GM23338 (cell line): Measurements from ENCODE around the gene BAD. TPM values are rescaled to one million over a fixed set of nuclear protein-coding genes. Genes with fewer than 3 reads are reported as not detected.

Experiments
- ATAC-seq: fragments of 200-7000 bp; cut with Tn5 transposase; 3 replicates; pipeline ENCODE4 v1.9.1; 2020
- DNase-seq: peaks from one replicate; pipeline ENCODE4 v3.0.0-alpha.2; 2015; ENCODE audit warnings: low spot score
- H2AFZ ChIP-seq: fragments of 200-600 bp; sonication (generic); 2 replicates; pipeline ENCODE4 v1.8.0; 2016; ENCODE audit warnings: antibody characterized with exemption, mild to moderate bottlenecking, moderate library complexity
- H3F3A ChIP-seq: fragments of 200-600 bp; sonication (generic); replicated peaks from 2 replicates; pipeline ENCODE4 v1.8.0; 2017; ENCODE audit warnings: antibody characterized with exemption, mixed run types, low read depth
- H3K27ac ChIP-seq: fragments of 200-600 bp; sonication (generic); 2 replicates; pipeline ENCODE4 v1.6.1; 2016; ENCODE audit warnings: low read depth
- H3K27me3 ChIP-seq: fragments of 200-600 bp; sonication (generic); 2 replicates; pipeline ENCODE4 v1.8.0; 2016; ENCODE audit warnings: mild to moderate bottlenecking, mixed run types, moderate library complexity; ENCODE audit not compliant: insufficient read depth
- H3K36me3 ChIP-seq: fragments of 200-600 bp; sonication (generic); 2 replicates; pipeline ENCODE4 v1.8.0; 2016; ENCODE audit warnings: mild to moderate bottlenecking; ENCODE audit not compliant: insufficient read depth
- H3K4me1 ChIP-seq: fragments of 200-600 bp; sonication (generic); 2 replicates; pipeline ENCODE4 v1.8.0; 2016; ENCODE audit warnings: mild to moderate bottlenecking, moderate library complexity; ENCODE audit not compliant: insufficient read depth
- H3K4me2 ChIP-seq: fragments of 200-600 bp; sonication (generic); 2 replicates; pipeline ENCODE4 v1.7.1; 2017; ENCODE audit warnings: mixed run types
- H3K4me3 ChIP-seq: fragments of 200-600 bp; sonication (generic); 2 replicates; pipeline ENCODE4 v1.6.1; 2016; ENCODE audit warnings: mixed run types
- H3K79me2 ChIP-seq: fragments of 200-600 bp; sonication (generic); replicated peaks from 2 replicates; pipeline ENCODE4 v1.8.0; 2017; ENCODE audit warnings: mild to moderate bottlenecking; ENCODE audit not compliant: insufficient read depth
- H3K9me2 ChIP-seq: fragments of 200-600 bp; sonication (generic); 2 replicates; pipeline ENCODE4 v1.8.0; 2017; ENCODE audit not compliant: insufficient read depth
- H4K20me1 ChIP-seq: fragments of 200-600 bp; sonication (generic); replicated peaks from 2 replicates; pipeline ENCODE4 v1.8.0; 2017; ENCODE audit warnings: mild to moderate bottlenecking; ENCODE audit not compliant: insufficient read depth
- H3K27ac Mint-ChIP-seq: 2 replicates; pipeline ENCODE4 v1.8.0; 2020; ENCODE audit warnings: inconsistent platforms, mild to moderate bottlenecking, moderate library complexity, mixed read lengths
- H3K27me3 Mint-ChIP-seq: 3 replicates; pipeline ENCODE4 v1.8.0; 2022; ENCODE audit warnings: low read depth, mild to moderate bottlenecking, moderate library complexity, mixed read lengths, inconsistent platforms; ENCODE audit not compliant: insufficient read depth, poor library complexity
- H3K36me3 Mint-ChIP-seq: 3 replicates; pipeline ENCODE4 v1.8.0; 2021; ENCODE audit warnings: low read depth, mild to moderate bottlenecking, inconsistent platforms, moderate library complexity, mixed read lengths
- H3K4me1 Mint-ChIP-seq: 3 replicates; pipeline ENCODE4 v1.8.0; 2020; ENCODE audit warnings: mild to moderate bottlenecking, inconsistent platforms, mixed read lengths
- H3K4me3 Mint-ChIP-seq: 3 replicates; pipeline ENCODE4 v1.8.0; 2021; ENCODE audit warnings: moderate library complexity, mild to moderate bottlenecking, inconsistent platforms, mixed read lengths
- H3K9me3 Mint-ChIP-seq: 3 replicates; pipeline ENCODE4 v1.8.0; 2020; ENCODE audit warnings: moderate library complexity, mild to moderate bottlenecking, inconsistent platforms, mixed read lengths
- CREB1 ChIP-seq: fragments of 250-450 bp; sonication (Bioruptor Pico); IDR thresholded peaks from 2 replicates; pipeline ENCODE4 v1.5.0; 2020; ENCODE audit warnings: low read depth, mild to moderate bottlenecking, moderate library complexity
- ETS1 ChIP-seq: IDR thresholded peaks from 2 replicates; pipeline ENCODE4 v1.6.1; 2016; ENCODE audit warnings: antibody characterized with exemption
- EZH2 ChIP-seq: fragments of 200-600 bp; sonication (generic); IDR thresholded peaks from one replicate; pipeline ENCODE4 v1.8.0; 2017; ENCODE audit warnings: antibody characterized with exemption, mild to moderate bottlenecking, low read depth; ENCODE audit not compliant: unreplicated experiment
- EZH2phosphoT487 ChIP-seq: fragments of 200-600 bp; sonication (generic); IDR thresholded peaks from one replicate; pipeline ENCODE4 v1.8.1; 2018; ENCODE audit warnings: antibody characterized with exemption; ENCODE audit not compliant: unreplicated experiment
- JUNB ChIP-seq: IDR thresholded peaks from one replicate; pipeline ENCODE4 v1.6.1; 2016; ENCODE audit warnings: antibody characterized with exemption; ENCODE audit not compliant: unreplicated experiment
- NANOG ChIP-seq: IDR thresholded peaks from 2 replicates; pipeline ENCODE4 v1.6.1; 2016; ENCODE audit warnings: antibody characterized with exemption, borderline replicate concordance
- REST ChIP-seq: IDR thresholded peaks from one replicate; pipeline ENCODE4 v1.6.1; 2018; ENCODE audit warnings: antibody characterized with exemption; ENCODE audit not compliant: unreplicated experiment
- ZNF331 ChIP-seq: fragments of 250-450 bp; sonication (Bioruptor Pico); IDR thresholded peaks from 2 replicates; pipeline ENCODE4 v1.5.0; 2020; ENCODE audit warnings: low read depth, mild to moderate bottlenecking, moderate library complexity
- ZNF462 ChIP-seq: fragments of 250-450 bp; sonication (Bioruptor Pico); IDR thresholded peaks from 2 replicates; pipeline ENCODE4 v1.5.0; 2020; ENCODE audit warnings: mild to moderate bottlenecking, moderate library complexity
- polyA plus RNA-seq: library from polyadenylated mRNA; unstranded; fragments of >200 nt; fragmentation: Nextera tagmentation; extraction: Ambion mirVana; gene quantifications from 2 replicates; pipeline ENCODE4 v1.2.1, GENCODE V29; 2016
- total RNA-seq: library from RNA; depleted of rRNA; stranded (reverse); fragments of >200 nt; shearing (Covaris generic); gene quantifications from 2 replicates; pipeline ENCODE4 v1.2.3, GENCODE V29; 2014

The BAD gene
- total and polyA plus RNA-seq, 2 experiments from 2014 or later, result 46.3 to 46.4 TPM

- TF ChIP-seq REST, result no peak
- no peak for TF ChIP-seq EZH2phosphoT487
Observed at GRCh38 chr11:64306876-64307622, 22.6 kb upstream of the BAD start (continued).

GRCh38 chr11:64306563-64306875, 22.1 kb upstream of the BAD start:
- Mint-ChIP-seq H3K36me3 (peaks cover 10% of the 10 kb centered on the region; the same call in 2 of the 3 replicates), H3K4me3 (peak overlapping the region; percentile 100), H3K4me1 (peaks cover 14% of the 10 kb centered on the region), H3K27me3 (peaks cover 24% of the 10 kb centered on the region), H3K27ac (peak overlapping the region; percentile 95; the same call in 1 of the 2 replicates), H3K9me3 (no peaks in the 10 kb centered on the region; the same call in 2 of the 3 replicates)
- H3K27ac ChIP-seq, result no peak overlapping the region
- peaks cover 7% of the 10 kb centered on the region for H3F3A ChIP-seq
- peaks cover 36% of the 10 kb centered on the region for H3K79me2 ChIP-seq
- H3K4me2 ChIP-seq, result peak overlapping the region; percentile 90
- H3K4me1 ChIP-seq, result peaks cover 9% of the 10 kb centered on the region; the same call in 1 of the 2 replicates
- no peak for DNase-seq
- H2AFZ ChIP-seq, result 0 out of 2 replicates have a peak overlapping the region, but pooled peaks have one; percentile 38
- no peaks in the 10 kb centered on the region for H3K36me3 ChIP-seq
- ATAC-seq, result no peak
- H3K4me3 ChIP-seq, result peak overlapping the region; percentile 91
- peaks cover under 1% of the 10 kb centered on the region; the same call in 1 of the 2 replicates for H4K20me1 ChIP-seq
- H3K27me3 ChIP-seq, result peaks cover 18% of the 10 kb centered on the region
- no peaks in the 10 kb centered on the region for H3K9me2 ChIP-seq
- no peak for TF ChIP-seq ZNF462
- no peak for TF ChIP-seq ZNF331
- no peak for TF ChIP-seq ETS1
- TF ChIP-seq EZH2, result no peak
- TF ChIP-seq REST, result no peak
- TF ChIP-seq CREB1, result no peak
- TF ChIP-seq JUNB, result no peak
- no peak for TF ChIP-seq NANOG
